Vagina (tissue), 2 donors: Measurements from ENCODE around the gene BORCS8.

ENCODE experiments used
- CTCF ChIP-seq, 3 experiments: fragments of 450-650 bp in 2 of 3; fragments of 200-600 bp in 1 of 3; sonication (generic) in 1 of 3; IDR thresholded peaks; one replicate each; pipeline ENCODE4 v1.5.1; 2017 to 2019; ENCODE audit warnings: antibody characterized with exemption in 3 of 3, mild to moderate bottlenecking in 2 of 3, moderate library complexity in 2 of 3
- POLR2A ChIP-seq, 2 donors: fragments of 450-650 bp; IDR thresholded peaks; one replicate each; pipeline ENCODE4 v1.6.1; 2017; ENCODE audit warnings: antibody characterized with exemption in 2 of 2, mild to moderate bottlenecking in 2 of 2, moderate library complexity in 2 of 2
- POLR2AphosphoS5 ChIP-seq, 2 donors: sonication (generic); formaldehyde crosslinking; IDR thresholded peaks; one replicate each; pipeline ENCODE4 v1.9.0; 2017; ENCODE audit warnings: antibody characterized with exemption in 2 of 2, mild to moderate bottlenecking in 2 of 2, low read depth in 1 of 2; ENCODE audit not compliant: insufficient read depth in 1 of 2

- TF ChIP-seq CTCF (IDR thresholded peaks at IDR 0.05), result no peak
- no peak for TF ChIP-seq POLR2AphosphoS5 (IDR thresholded peaks at IDR 0.05; ENCODE audit: insufficient read depth in 1 of 2, low read depth in 1 of 2)
- no peak for TF ChIP-seq POLR2A (IDR thresholded peaks at IDR 0.05)
Observed at GRCh38 chr19:19193926-19194325, 2.0 kb upstream of the BORCS8 start.
